Measurements from ENCODE around the gene IRAG1.

DNA sequence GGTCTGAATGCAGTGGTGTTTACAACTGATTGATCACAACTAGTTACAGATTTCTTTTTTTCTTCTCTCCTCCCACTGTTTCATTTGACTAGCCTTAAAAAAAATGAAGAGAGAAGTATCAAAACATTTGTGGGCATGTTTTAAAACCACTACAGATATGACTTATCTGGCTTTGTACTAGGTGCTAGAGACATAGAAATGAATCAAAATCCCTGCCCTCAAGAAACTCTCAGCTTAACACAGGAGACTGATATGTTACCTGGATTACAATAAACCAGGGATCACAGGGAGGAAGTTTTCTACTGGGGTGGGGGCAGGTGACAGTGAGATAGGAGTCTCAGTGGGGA lies 32.3 kb upstream of the IRAG1 start:
- TF ChIP-seq, protein P1, sequence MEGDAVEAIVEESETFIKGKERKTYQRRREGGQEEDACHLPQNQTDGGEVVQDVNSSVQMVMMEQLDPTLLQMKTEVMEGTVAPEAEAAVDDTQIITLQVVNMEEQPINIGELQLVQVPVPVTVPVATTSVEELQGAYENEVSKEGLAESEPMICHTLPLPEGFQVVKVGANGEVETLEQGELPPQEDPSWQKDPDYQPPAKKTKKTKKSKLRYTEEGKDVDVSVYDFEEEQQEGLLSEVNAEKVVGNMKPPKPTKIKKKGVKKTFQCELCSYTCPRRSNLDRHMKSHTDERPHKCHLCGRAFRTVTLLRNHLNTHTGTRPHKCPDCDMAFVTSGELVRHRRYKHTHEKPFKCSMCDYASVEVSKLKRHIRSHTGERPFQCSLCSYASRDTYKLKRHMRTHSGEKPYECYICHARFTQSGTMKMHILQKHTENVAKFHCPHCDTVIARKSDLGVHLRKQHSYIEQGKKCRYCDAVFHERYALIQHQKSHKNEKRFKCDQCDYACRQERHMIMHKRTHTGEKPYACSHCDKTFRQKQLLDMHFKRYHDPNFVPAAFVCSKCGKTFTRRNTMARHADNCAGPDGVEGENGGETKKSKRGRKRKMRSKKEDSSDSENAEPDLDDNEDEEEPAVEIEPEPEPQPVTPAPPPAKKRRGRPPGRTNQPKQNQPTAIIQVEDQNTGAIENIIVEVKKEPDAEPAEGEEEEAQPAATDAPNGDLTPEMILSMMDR (IDR thresholded peaks at IDR 0.05), result no peak
- no peak for TF ChIP-seq POLR2A (IDR thresholded peaks at IDR 0.05)

Measured in lower leg skin (tissue), 3 donors.